DND-41 (cell line): ENCODE data around the gene TMEM39B.

Source experiments
- CTCF ChIP-seq: IDR thresholded peaks from 2 replicates; pipeline ENCODE4 v1.5.1; 2012; ENCODE audit warnings: borderline replicate concordance, low read length, moderate library complexity, mild to moderate bottlenecking; ENCODE audit not compliant: poor library complexity, severe bottlenecking; ENCODE audit errors: extremely low read depth
- EZH2 ChIP-seq: IDR thresholded peaks from 3 replicates; pipeline ENCODE4 v1.6.1; 2012; ENCODE audit warnings: borderline replicate concordance, low read depth, mild to moderate bottlenecking, moderate library complexity, low read length, inconsistent platforms; ENCODE audit not compliant: severe bottlenecking

GRCh38 chr1:32063261-32063681 is 9.5 kb upstream of the TMEM39B start:
- TF ChIP-seq EZH2 (no peak), CTCF (peak; percentile 71)
